ENCODE results near the gene MYO10. TPM values are rescaled to one million over a fixed set of nuclear protein-coding genes. Genes with fewer than 3 reads are reported as not detected.

MYO10 gene
- total and polyA plus RNA-seq, 2 experiments from 2014 or later, result 8.2 to 9.3 TPM

DNA sequence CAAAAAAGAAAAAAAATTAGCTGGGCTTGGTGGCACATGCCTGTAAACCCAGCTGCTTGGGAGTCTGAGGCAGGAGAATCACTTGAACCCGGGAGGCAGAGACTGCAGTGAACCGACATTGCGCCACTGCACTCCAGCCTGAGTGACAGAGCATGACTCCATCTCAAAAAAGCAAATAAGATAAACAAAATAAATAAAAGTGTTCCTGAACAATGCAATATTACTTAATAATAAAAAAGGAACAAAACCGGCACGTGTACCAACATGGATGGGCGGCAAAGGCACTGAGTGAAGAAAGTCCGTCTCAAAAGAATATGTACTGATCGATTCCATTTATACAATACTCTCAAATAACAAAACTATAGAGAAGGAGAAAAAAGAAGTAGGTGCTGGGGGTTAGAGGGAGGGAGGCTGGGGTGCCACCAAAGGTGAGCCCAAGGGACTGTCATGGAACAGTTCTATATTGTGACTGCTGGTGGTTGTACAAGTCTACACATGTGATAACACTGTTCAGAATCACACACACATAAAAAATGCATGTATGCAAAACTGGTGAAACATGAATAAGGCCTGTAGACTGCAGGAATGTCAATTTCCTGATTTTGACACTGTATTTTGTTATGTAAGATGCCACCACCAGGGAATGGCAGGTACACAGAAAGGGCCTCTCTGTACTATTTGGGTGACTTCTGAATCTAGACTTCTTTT is 15.8 kb downstream of the MYO10 start:
- Histone ChIP-seq H3K4me1 (ENCODE audit: low read depth) (no peaks in the 10 kb centered on the region), H3K27ac (no peak overlapping the region), H3K9me3 (ENCODE audit: low read depth) (no peaks in the 10 kb centered on the region), H3K4me3 (no peak overlapping the region), H3K27me3 (no peaks in the 10 kb centered on the region), H3K36me3 (no peaks in the 10 kb centered on the region)
- TF ChIP-seq, protein P1, sequence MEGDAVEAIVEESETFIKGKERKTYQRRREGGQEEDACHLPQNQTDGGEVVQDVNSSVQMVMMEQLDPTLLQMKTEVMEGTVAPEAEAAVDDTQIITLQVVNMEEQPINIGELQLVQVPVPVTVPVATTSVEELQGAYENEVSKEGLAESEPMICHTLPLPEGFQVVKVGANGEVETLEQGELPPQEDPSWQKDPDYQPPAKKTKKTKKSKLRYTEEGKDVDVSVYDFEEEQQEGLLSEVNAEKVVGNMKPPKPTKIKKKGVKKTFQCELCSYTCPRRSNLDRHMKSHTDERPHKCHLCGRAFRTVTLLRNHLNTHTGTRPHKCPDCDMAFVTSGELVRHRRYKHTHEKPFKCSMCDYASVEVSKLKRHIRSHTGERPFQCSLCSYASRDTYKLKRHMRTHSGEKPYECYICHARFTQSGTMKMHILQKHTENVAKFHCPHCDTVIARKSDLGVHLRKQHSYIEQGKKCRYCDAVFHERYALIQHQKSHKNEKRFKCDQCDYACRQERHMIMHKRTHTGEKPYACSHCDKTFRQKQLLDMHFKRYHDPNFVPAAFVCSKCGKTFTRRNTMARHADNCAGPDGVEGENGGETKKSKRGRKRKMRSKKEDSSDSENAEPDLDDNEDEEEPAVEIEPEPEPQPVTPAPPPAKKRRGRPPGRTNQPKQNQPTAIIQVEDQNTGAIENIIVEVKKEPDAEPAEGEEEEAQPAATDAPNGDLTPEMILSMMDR (IDR thresholded peaks at IDR 0.05; ENCODE audit: low read depth, low read length), result no peak
- DNase-seq (ENCODE audit: low read depth in 1 of 2, low spot score in 1 of 2), result no peak

DNA sequence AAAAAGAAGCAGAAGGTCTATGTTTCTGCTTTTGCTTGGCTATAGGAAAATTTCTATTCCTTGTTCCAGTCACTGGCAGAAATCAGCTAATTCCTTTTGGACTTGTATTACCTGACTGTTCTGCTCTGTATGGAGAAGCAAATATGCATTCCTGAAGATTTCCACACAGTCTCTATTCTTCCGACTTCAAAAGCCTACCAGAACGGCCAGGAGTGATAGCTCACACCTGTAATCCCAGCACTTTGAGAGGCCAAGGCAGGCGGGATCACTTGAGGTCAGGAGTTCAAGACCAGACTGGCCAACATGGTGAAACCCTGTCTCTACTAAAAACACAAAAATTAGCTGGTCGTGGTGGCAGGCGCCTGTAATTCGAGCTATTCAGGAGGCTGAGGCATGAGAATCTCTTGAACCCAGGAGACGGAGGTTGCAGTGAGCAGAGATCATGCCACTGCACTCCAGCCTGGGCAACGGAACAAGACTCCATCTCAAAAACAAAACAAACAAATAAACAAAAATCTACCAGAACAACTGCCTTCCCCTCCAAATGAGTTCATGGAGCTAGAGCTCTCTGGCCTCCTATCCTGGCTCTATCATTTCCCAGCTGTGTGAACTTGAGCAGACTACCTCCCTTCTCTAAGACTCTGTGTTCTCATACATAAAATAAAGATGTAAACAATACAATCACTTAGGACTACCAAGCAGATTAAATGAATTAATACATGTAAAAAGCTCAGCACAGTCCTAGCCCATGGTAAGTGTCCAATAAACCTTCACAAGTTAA is 17.0 kb downstream of the MYO10 start:
- Histone ChIP-seq H3K4me1 (ENCODE audit: low read depth) (no peaks in the 10 kb centered on the region), H3K9me3 (ENCODE audit: low read depth) (no peaks in the 10 kb centered on the region), H3K27ac (no peak overlapping the region), H3K36me3 (no peaks in the 10 kb centered on the region), H3K4me3 (no peak overlapping the region), H3K27me3 (no peaks in the 10 kb centered on the region)
- TF ChIP-seq, protein P1 (IDR thresholded peaks at IDR 0.05; ENCODE audit: low read depth, low read length), result no peak
- DNase-seq (ENCODE audit: low read depth in 1 of 2, low spot score in 1 of 2), result no peak

DNA sequence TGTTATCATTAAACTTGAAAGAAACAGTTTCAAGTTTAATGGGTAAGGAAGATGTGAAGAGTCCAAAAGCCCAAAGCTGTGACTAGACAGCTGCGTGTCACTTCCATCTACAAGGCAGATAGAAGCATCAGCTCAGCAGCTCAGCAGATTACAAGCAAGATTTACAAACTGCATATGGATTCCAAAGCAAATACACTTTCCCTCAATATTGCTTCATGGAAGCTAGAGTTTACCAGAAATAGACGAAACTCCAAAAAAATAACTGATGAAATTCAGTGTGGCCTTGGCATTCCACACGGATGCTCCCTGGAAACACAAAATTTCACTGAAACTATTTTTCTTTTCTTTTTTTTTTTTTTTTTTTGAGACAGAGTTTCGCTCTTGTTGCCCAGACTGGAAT is 17.9 kb downstream of the MYO10 start:
- H3K4me3 ChIP-seq, result no peak overlapping the region
- H3K27me3 ChIP-seq, result no peaks in the 10 kb centered on the region
- DNase-seq (ENCODE audit: low read depth in 1 of 2, low spot score in 1 of 2), result no peak
- no peaks in the 10 kb centered on the region for H3K36me3 ChIP-seq
- H3K27ac ChIP-seq, result no peak overlapping the region
- no peaks in the 10 kb centered on the region for H3K4me1 ChIP-seq (ENCODE audit: low read depth)
- H3K9me3 ChIP-seq (ENCODE audit: low read depth), result no peaks in the 10 kb centered on the region
- TF ChIP-seq, protein P1 (IDR thresholded peaks at IDR 0.05; ENCODE audit: low read depth, low read length), result no peak

DNA sequence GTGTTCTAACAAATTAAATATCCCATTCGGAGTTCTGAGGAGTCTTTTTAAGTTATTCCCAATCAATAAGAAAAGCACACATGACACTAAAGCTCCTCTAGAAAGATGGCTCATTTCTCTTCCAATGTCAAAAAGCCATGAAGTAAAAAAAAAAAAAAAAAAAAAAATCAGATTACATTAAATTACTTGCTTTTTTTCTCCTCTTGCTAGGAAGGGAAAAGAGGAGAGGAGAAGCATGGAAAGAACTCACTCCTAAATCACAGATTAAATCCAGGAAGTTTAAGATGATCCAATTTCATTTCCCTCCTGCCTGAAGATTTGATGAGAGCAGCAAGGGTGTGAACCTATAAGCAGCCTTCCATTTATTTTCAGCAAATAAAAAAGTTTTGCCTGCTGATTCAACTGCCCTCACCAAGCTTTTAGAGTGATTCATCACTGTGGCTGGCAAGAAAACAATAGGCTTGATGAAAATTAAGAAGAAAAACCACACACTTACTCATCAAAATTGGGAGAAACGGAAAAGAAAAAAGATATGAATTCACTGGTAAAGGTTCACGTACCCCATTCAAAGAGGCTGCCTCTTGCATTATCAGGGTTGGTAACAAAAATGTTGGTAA is 19.7 kb downstream of the MYO10 start:
- no peak overlapping the region for H3K4me3 ChIP-seq
- no peaks in the 10 kb centered on the region for H3K27me3 ChIP-seq
- peaks cover 4% of the 10 kb centered on the region for H3K4me1 ChIP-seq (ENCODE audit: low read depth)
- TF ChIP-seq, protein P1 (IDR thresholded peaks at IDR 0.05; ENCODE audit: low read depth, low read length), result no peak
- no peaks in the 10 kb centered on the region for H3K36me3 ChIP-seq
- no peak overlapping the region for H3K27ac ChIP-seq
- no peaks in the 10 kb centered on the region for H3K9me3 ChIP-seq (ENCODE audit: low read depth)
- peak in 1 of 2 donors; percentile 95 for DNase-seq (ENCODE audit: low read depth in 1 of 2, low spot score in 1 of 2)

DNA sequence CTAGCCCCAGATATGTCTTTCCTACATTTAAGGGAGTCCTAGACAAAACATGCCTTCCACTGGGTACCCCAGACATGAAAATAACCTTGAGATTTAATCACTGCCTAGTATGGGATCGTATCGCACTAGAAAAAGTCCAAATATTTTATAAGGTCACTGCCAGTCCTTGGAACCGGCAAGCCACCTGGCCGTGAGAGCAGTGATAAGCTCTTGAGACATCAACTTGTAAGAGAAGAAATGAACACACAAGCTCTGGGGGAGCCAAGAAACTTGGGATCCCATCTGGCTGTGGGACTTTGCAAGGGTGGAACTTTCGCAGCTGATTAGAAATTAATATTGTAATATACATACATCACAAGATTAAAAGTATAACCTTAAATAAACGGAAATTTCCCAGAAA is 21.5 kb downstream of the MYO10 start:
- Histone ChIP-seq H3K27ac (no peak overlapping the region), H3K27me3 (no peaks in the 10 kb centered on the region), H3K9me3 (ENCODE audit: low read depth) (no peaks in the 10 kb centered on the region), H3K4me1 (ENCODE audit: low read depth) (peaks cover 4% of the 10 kb centered on the region), H3K4me3 (no peak overlapping the region), H3K36me3 (no peaks in the 10 kb centered on the region)
- TF ChIP-seq, protein P1 (IDR thresholded peaks at IDR 0.05; ENCODE audit: low read depth, low read length), result no peak
- DNase-seq (ENCODE audit: low read depth in 1 of 2, low spot score in 1 of 2), result no peak

Data from cardiac muscle cell (in vitro differentiated cells and primary cell).